MCF 10A (cell line): ENCODE results near the gene TMEM186. TPM values are rescaled to one million over a fixed set of nuclear protein-coding genes. Genes with fewer than 3 reads are reported as not detected.
"Not testable (repeated sequence)": the region's sequence is repeated elsewhere in the genome, so short reads cannot be mapped to it uniquely, and the experiment has no call there.

Experiments used
- BruUV-seq: library from RNA; stranded (reverse); fragments of 400-500 nt; replicated peaks from 2 replicates; lab custom pipeline; 2021; lab: Mats Ljungman, UMichigan
- CTCF ChIA-PET: fragments of 300-600 bp; sonication (Branson Sonifier 250); formaldehyde crosslinking; extraction: SDS; loops from one replicate; lab custom pipeline; 2021; ENCODE audit warnings: antibody characterized with exemption, inconsistent platforms; lab: Yijun Ruan, JAX
- POLR2A ChIA-PET: fragments of 300-600, 350-650 bp; sonication (Branson Sonifier 250); formaldehyde crosslinking; extraction: SDS; loops from one replicate; lab custom pipeline; 2020; ENCODE audit warnings: antibody characterized with exemption, inconsistent platforms; lab: Yijun Ruan, JAX
- DNase-seq: peaks from one replicate; pipeline ENCODE4 v3.0.0-alpha.2; 2018; ENCODE audit not compliant: unreplicated experiment
- H3K27ac Mint-ChIP-seq: one replicate; pipeline ENCODE4 v1.8.0; 2022; ENCODE audit warnings: mild to moderate bottlenecking, low read depth, mixed read lengths; ENCODE audit not compliant: unreplicated experiment
- H3K27me3 Mint-ChIP-seq: one replicate; pipeline ENCODE4 v1.8.0; 2022; ENCODE audit warnings: mixed read lengths; ENCODE audit not compliant: insufficient read depth, unreplicated experiment
- H3K36me3 Mint-ChIP-seq: one replicate; pipeline ENCODE4 v1.8.0; 2022; ENCODE audit warnings: mild to moderate bottlenecking, moderate library complexity, mixed read lengths; ENCODE audit not compliant: insufficient read depth, unreplicated experiment
- H3K4me1 Mint-ChIP-seq: one replicate; pipeline ENCODE4 v1.8.0; 2022; ENCODE audit warnings: mixed read lengths; ENCODE audit not compliant: insufficient read depth, unreplicated experiment
- H3K4me3 Mint-ChIP-seq: one replicate; pipeline ENCODE4 v1.8.0; 2022; ENCODE audit warnings: mild to moderate bottlenecking, moderate library complexity, mixed read lengths; ENCODE audit not compliant: unreplicated experiment
- H3K9me3 Mint-ChIP-seq: one replicate; pipeline ENCODE4 v1.8.0; 2022; ENCODE audit warnings: mixed read lengths; ENCODE audit not compliant: unreplicated experiment
- CTCF ChIP-seq: fragments of 200-600 bp; IDR thresholded peaks from one replicate; pipeline ENCODE4 v1.8.0; 2022; ENCODE audit warnings: antibody characterized with exemption, mild to moderate bottlenecking; ENCODE audit not compliant: unreplicated experiment
- intact Hi-C: fragments of 100-400 bp; cut with micrococcal nuclease; formaldehyde crosslinking; loops from 2 replicates; pipeline ENCODE4 v1.14.1; 2022
- total RNA-seq: library from RNA; stranded (reverse); gene quantifications from 2 replicates; pipeline ENCODE4 v1.2.3, GENCODE V29; 2022

Gene TMEM186
- total RNA-seq, 1 experiment from 2014 or later = 12.9 TPM

DNA sequence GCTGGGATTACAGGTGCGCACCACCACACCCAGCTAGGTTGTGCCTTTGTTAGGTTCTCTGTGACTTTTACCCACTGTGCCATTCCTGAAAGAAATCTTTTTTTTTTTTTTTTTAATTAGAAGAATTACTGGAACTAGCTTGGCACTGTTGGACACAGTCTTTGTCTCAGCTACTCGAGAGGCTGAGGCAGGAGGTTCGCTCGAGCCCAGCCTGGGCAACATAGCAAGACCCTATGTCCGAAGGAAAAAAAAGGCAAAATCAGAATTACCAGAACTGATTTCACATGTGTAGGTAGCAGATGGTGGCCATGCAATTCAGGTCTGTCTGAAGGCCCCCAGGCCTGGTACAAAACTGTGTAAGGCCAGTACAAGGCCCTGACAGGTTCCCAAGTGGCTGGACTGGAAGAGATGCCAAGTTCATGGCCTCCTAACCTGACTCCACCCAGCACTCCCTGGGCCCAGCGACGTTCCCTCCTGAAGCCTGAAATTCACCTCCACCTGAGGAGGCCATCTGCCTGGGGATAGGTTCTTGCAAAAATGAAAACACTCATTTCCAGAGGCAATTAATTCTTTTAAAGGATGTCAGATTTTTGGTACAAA, 48.4 kb upstream of the TMEM186 start:
- H3K27me3 Mint-ChIP-seq = no peaks in the 10 kb centered on the region
- no TSS peak for BruUV-seq
- DNase-seq = no peak
- intact Hi-C loops = no loop called here
- H3K4me3 Mint-ChIP-seq = no peak overlapping the region
- ChIA-PET POLR2A (interaction anchor here (0.6 kb wide), 2 partner anchors 22 to 27 kb away, joined by 3 to 4 read pairs; no protein-coding TSS in a partner anchor), CTCF (interaction anchor here (0.6 kb wide), 1 partner anchor 25 kb away, joined by 3 read pairs; no protein-coding TSS in a partner anchor)
- no peak for TF ChIP-seq CTCF
- H3K36me3 Mint-ChIP-seq = peaks cover 42% of the 10 kb centered on the region
- peaks cover 27% of the 10 kb centered on the region for H3K4me1 Mint-ChIP-seq
- no peaks in the 10 kb centered on the region for H3K9me3 Mint-ChIP-seq
- H3K27ac Mint-ChIP-seq = no peak overlapping the region

- H3K36me3 Mint-ChIP-seq = peaks cover 24% of the 10 kb centered on the region
- H3K27me3 Mint-ChIP-seq, DNase-seq, intact Hi-C loops, H3K9me3 Mint-ChIP-seq, BruUV-seq, CTCF ChIA-PET, H3K27ac Mint-ChIP-seq, POLR2A ChIA-PET, H3K4me3 Mint-ChIP-seq: not testable (repeated sequence)
- peaks cover 15% of the 10 kb centered on the region for H3K4me1 Mint-ChIP-seq
Observed at GRCh38 chr16:8843296-8843695, 45.9 kb upstream of the TMEM186 start.

DNA sequence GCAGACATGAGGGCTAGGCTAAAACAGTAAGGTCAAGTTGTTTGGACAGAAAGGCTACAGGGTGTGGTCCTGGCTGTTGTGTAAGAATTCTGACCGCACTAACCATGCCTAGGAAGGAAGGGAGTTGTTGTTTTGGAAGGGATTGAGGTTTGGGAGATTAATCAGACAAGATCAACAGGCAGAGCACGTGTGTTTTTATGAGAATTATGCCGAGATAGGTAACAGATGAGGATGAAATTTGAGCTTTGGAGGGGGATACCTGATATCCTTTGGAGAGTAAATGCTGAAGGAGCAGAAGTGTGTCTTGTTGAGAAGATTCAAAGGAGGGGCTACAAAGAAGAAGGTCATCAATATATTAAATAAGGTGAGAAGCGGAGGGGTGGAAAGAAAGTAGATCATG, 44.6 kb upstream of the TMEM186 start:
- H3K27me3 Mint-ChIP-seq, intact Hi-C loops, H3K4me3 Mint-ChIP-seq, BruUV-seq, H3K9me3 Mint-ChIP-seq, CTCF ChIA-PET: not testable (repeated sequence)
- POLR2A ChIA-PET = interaction anchor here (0.6 kb wide), 1 partner anchor 9 kb away, joined by 3 read pairs; no protein-coding TSS in a partner anchor
- H3K27ac Mint-ChIP-seq = peak overlapping the region; percentile 73
- peaks cover 15% of the 10 kb centered on the region for H3K4me1 Mint-ChIP-seq
- DNase-seq = peak; percentile 44
- peaks cover 22% of the 10 kb centered on the region for H3K36me3 Mint-ChIP-seq

- H3K9me3 Mint-ChIP-seq, intact Hi-C loops, H3K36me3 Mint-ChIP-seq, H3K27ac Mint-ChIP-seq, H3K27me3 Mint-ChIP-seq, POLR2A ChIA-PET, BruUV-seq, DNase-seq, H3K4me3 Mint-ChIP-seq: not testable (repeated sequence)
- peaks cover 24% of the 10 kb centered on the region for H3K4me1 Mint-ChIP-seq
- CTCF ChIA-PET = interaction anchor here (1.1 kb wide), 1 partner anchor 23 kb away, joined by 3 read pairs; no protein-coding TSS in a partner anchor
Observed at GRCh38 chr16:8837594-8837993, 40.2 kb upstream of the TMEM186 start.

GRCh38 chr16:8836797-8837196, 39.4 kb upstream of the TMEM186 start:
- H3K9me3 Mint-ChIP-seq, intact Hi-C loops, H3K27ac Mint-ChIP-seq, DNase-seq, H3K4me3 Mint-ChIP-seq, BruUV-seq, POLR2A ChIA-PET, H3K27me3 Mint-ChIP-seq, H3K36me3 Mint-ChIP-seq: not testable (repeated sequence)
- peaks cover 16% of the 10 kb centered on the region for H3K4me1 Mint-ChIP-seq
- CTCF ChIA-PET = interaction anchor here (1.1 kb wide), 1 partner anchor 24 kb away, joined by 3 read pairs; no protein-coding TSS in a partner anchor

GRCh38 chr16:8832717-8833105, 35.3 kb upstream of the TMEM186 start:
- DNase-seq = no peak
- H3K9me3 Mint-ChIP-seq = no peaks in the 10 kb centered on the region
- ChIA-PET CTCF (interaction anchor here (0.9 kb wide), 1 partner anchor 14 kb away, joined by 4 read pairs; no protein-coding TSS in a partner anchor), POLR2A (no interaction called here)
- peaks cover 41% of the 10 kb centered on the region for H3K36me3 Mint-ChIP-seq
- no peak overlapping the region for H3K4me3 Mint-ChIP-seq
- no TSS peak for BruUV-seq
- peaks cover 15% of the 10 kb centered on the region for H3K4me1 Mint-ChIP-seq
- intact Hi-C loops = no loop called here
- TF ChIP-seq CTCF = no peak
- H3K27ac Mint-ChIP-seq = no peak overlapping the region
- H3K27me3 Mint-ChIP-seq = no peaks in the 10 kb centered on the region
